ENCODE results near the gene CLDN12. TPM values are rescaled to one million over a fixed set of nuclear protein-coding genes. Genes with fewer than 3 reads are reported as not detected.

CLDN12 gene
- total and polyA plus RNA-seq, 2 donors (not counting 1 experiment from before 2014, with no cell fraction given): 1.2 to 14.1 TPM

GRCh38 chr7:90402785-90403173, 482 bp upstream of the CLDN12 start:
- Mint-ChIP-seq H3K4me1 (peaks cover 20% of the 10 kb centered on the region), H3K9me3 (ENCODE audit: insufficient read depth) (peaks cover 7% of the 10 kb centered on the region), H3K4me3 (peak overlapping the region; percentile 99), H3K27me3 (no peaks in the 10 kb centered on the region), H3K27ac (peak overlapping the region; percentile 98)
- peaks cover 5% of the 10 kb centered on the region in 2 donors for H3K4me1 ChIP-seq (ENCODE audit: control insufficient read depth in 2 of 2, insufficient read depth in 2 of 2, low read length in 2 of 2)
- no peak for DNase-seq
- H3K4me2 ChIP-seq (replicated peaks; ENCODE audit: low read depth, low read length, poor library complexity, severe bottlenecking): peak overlapping the region; percentile 98
- intact Hi-C loops (cut with micrococcal nuclease): loop anchor here (1.0 to 10.0 kb wide), 6 partner anchors 56 to 1538 kb away; partner anchors contain the start of genes AKAP9, CFAP69, GTPBP10 and MTERF1
- no peaks in the 10 kb centered on the region for H3K36me3 ChIP-seq (replicated peaks in 1 of 2; ENCODE audit: control extremely low read depth in 1 of 2, control insufficient read depth in 1 of 2, extremely low read depth in 1 of 2, insufficient read depth in 2 of 2, low read length in 1 of 2)
- H3K27me3 ChIP-seq (replicated peaks in 1 of 4; ENCODE audit: control extremely low read depth in 1 of 4, control insufficient read depth in 3 of 4, insufficient read depth in 4 of 4, low read length in 3 of 4): no peaks in the 10 kb centered on the region
- no peak overlapping the region for H3K27ac ChIP-seq (ENCODE audit: low read length in 2 of 2)
- peaks cover 2 to 4% (median 3%) of the 10 kb centered on the region in 3 donors for H3K9me3 ChIP-seq (ENCODE audit: control extremely low read depth in 1 of 3, control insufficient read depth in 2 of 3, insufficient read depth in 1 of 3, low read length in 2 of 3)
- H3K79me2 ChIP-seq (ENCODE audit: control insufficient read depth, insufficient read depth, low read length): no peaks in the 10 kb centered on the region
- ATAC-seq (ENCODE audit: low read depth): no peak
- peak overlapping the region; percentile 98 for H3K9ac ChIP-seq (ENCODE audit: low read length)
- TF ChIP-seq CTCF (IDR thresholded peaks at IDR 0.05) (no peak), EZH2 (IDR thresholded peaks at IDR 0.05; ENCODE audit: borderline replicate concordance, insufficient read depth, low read depth, low read length, poor library complexity, severe bottlenecking) (no peak)
- peak overlapping the region; percentile 91 for H2AFZ ChIP-seq (ENCODE audit: insufficient read depth, low read depth, low read length, poor library complexity, severe bottlenecking)
- CTCF ChIA-PET: interaction anchor here (0.5 to 3.0 kb wide), 3 partner anchors 10 to 57 kb away, joined by 4 to 11 read pairs (median 5); partner anchors contain the start of gene GTPBP10
- H4K20me1 ChIP-seq (ENCODE audit: control insufficient read depth, insufficient read depth, low read length, poor library complexity, severe bottlenecking): no peaks in the 10 kb centered on the region
- POLR2A ChIA-PET: no interaction called here
- WGBS (ENCODE audit: insufficient coverage): no CpG with 5 or more reads among the region's 1 CpG
- peak overlapping the region; percentile 65 to 98 (median 81) for H3K4me3 ChIP-seq (ENCODE audit: control extremely low read depth in 1 of 5, extremely low read depth in 1 of 5, insufficient read depth in 1 of 5, low read depth in 2 of 5, low read length in 4 of 5)

GRCh38 chr7:90404777-90405176, 1.5 kb downstream of the CLDN12 start:
- no peak for ATAC-seq (ENCODE audit: low read depth)
- H3K79me2 ChIP-seq (ENCODE audit: control insufficient read depth, insufficient read depth, low read length): no peaks in the 10 kb centered on the region
- H3K36me3 ChIP-seq (replicated peaks in 1 of 2; ENCODE audit: control extremely low read depth in 1 of 2, control insufficient read depth in 1 of 2, extremely low read depth in 1 of 2, insufficient read depth in 2 of 2, low read length in 1 of 2): no peaks in the 10 kb centered on the region
- Mint-ChIP-seq H3K4me1 (peaks cover 20% of the 10 kb centered on the region), H3K27ac (no peak overlapping the region), H3K4me3 (peak overlapping the region; percentile 99), H3K27me3 (no peaks in the 10 kb centered on the region), H3K9me3 (ENCODE audit: insufficient read depth) (peaks cover 3% of the 10 kb centered on the region)
- CTCF ChIA-PET: no interaction called here
- POLR2A ChIA-PET: no interaction called here
- DNase-seq: no peak
- TF ChIP-seq CTCF (IDR thresholded peaks at IDR 0.05) (no peak), EZH2 (IDR thresholded peaks at IDR 0.05; ENCODE audit: borderline replicate concordance, insufficient read depth, low read depth, low read length, poor library complexity, severe bottlenecking) (no peak)
- H3K9me3 ChIP-seq (ENCODE audit: control extremely low read depth in 1 of 3, control insufficient read depth in 2 of 3, insufficient read depth in 1 of 3, low read length in 2 of 3): no peaks in the 10 kb centered on the region
- H3K4me1 ChIP-seq (ENCODE audit: control insufficient read depth in 2 of 2, insufficient read depth in 2 of 2, low read length in 2 of 2): peaks cover 5% of the 10 kb centered on the region in 2 donors
- H4K20me1 ChIP-seq (ENCODE audit: control insufficient read depth, insufficient read depth, low read length, poor library complexity, severe bottlenecking): no peaks in the 10 kb centered on the region
- H3K9ac ChIP-seq (ENCODE audit: low read length): no peak overlapping the region
- H2AFZ ChIP-seq (ENCODE audit: insufficient read depth, low read depth, low read length, poor library complexity, severe bottlenecking): no peak overlapping the region
- no CpG with 5 or more reads among the region's 4 CpGs for WGBS (ENCODE audit: insufficient coverage)
- no peak overlapping the region for H3K4me3 ChIP-seq (ENCODE audit: control extremely low read depth in 1 of 5, extremely low read depth in 1 of 5, insufficient read depth in 1 of 5, low read depth in 2 of 5, low read length in 4 of 5)
- intact Hi-C loops (cut with micrococcal nuclease): loop anchor here (5.0 to 10.0 kb wide), 3 partner anchors 157 to 1478 kb away; partner anchors contain the start of genes CFAP69 and MTERF1
- no peak overlapping the region for H3K27ac ChIP-seq (ENCODE audit: low read length in 2 of 2)
- H3K27me3 ChIP-seq (replicated peaks in 1 of 4; ENCODE audit: control extremely low read depth in 1 of 4, control insufficient read depth in 3 of 4, insufficient read depth in 4 of 4, low read length in 3 of 4): no peaks in the 10 kb centered on the region
- H3K4me2 ChIP-seq (replicated peaks; ENCODE audit: low read depth, low read length, poor library complexity, severe bottlenecking): no peak overlapping the region
